Measurements from ENCODE around the gene SLC39A9. TPM values are rescaled to one million over a fixed set of nuclear protein-coding genes. Genes with fewer than 3 reads are reported as not detected.
"Not testable (repeated sequence)": the region's sequence is repeated elsewhere in the genome, so short reads cannot be mapped to it uniquely, and the experiment has no call there.

SLC39A9 gene
- total RNA-seq, 4 donors from 2014 or later: 41.5 to 47.9 (median 45.4) TPM

GRCh38 chr14:69495341-69495921, 96.9 kb downstream of the SLC39A9 start:
- no peaks in the 10 kb centered on the region for H3K9me3 ChIP-seq
- peaks cover 0 to under 1% (median 0%) of the 10 kb centered on the region in 3 donors for H3K4me1 ChIP-seq
- no peak for ATAC-seq
- WGBS, 2 donors (ENCODE audit: low coverage in 1 of 2): 88 to 100% methylated on average over 3 to 4 of the region's 5 CpGs
- no peak overlapping the region for H3K4me3 ChIP-seq
- TF ChIP-seq POLR2A (IDR thresholded peaks at IDR 0.05): no peak
- no peak for TF ChIP-seq CTCF (IDR thresholded peaks at IDR 0.05)
- TF ChIP-seq POLR2AphosphoS5 (IDR thresholded peaks at IDR 0.05): no peak
- no peak for TF ChIP-seq EP300 (IDR thresholded peaks at IDR 0.05)
- H3K36me3 ChIP-seq: no peaks in the 10 kb centered on the region
- H3K27me3 ChIP-seq: peaks cover 10% of the 10 kb centered on the region
- no peak overlapping the region for H3K27ac ChIP-seq

- not testable (repeated sequence) for H3K27ac ChIP-seq, H3K27me3 ChIP-seq, ATAC-seq, H3K9me3 ChIP-seq, H3K4me3 ChIP-seq, H3K36me3 ChIP-seq
- H3K4me1 ChIP-seq: peaks cover 0 to 20% (median 8%) of the 10 kb centered on the region in 3 donors
- 93 to 100% methylated on average over 1 to 4 of the region's 4 CpGs for whole genome bisulfite sequencing, 2 donors (ENCODE audit: low coverage in 1 of 2)
These were observed 99.4 kb downstream of the SLC39A9 start for GRCh38 chr14:69497866-69498265.

DNA sequence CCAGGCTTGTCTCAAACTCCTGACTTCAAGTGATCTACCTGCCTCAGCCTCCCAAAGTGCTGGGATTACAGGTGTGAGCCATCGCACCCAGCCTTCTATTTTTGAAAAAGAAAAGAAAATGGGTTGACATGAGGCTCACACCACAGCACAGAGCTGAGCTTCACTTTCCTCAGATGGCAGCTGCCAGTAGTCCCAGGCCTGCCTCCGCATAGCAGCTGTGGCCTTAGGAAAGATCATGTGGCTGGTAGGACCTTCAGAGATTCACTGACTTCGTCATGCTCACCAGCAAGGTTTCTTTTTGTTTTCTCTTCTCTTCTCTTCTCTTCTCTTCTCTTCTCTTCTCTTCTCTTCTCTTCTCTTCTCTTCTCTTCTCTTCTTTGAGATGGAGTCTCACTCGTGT, 99.8 kb downstream of the SLC39A9 start:
- not testable (repeated sequence) for H3K27me3 ChIP-seq

GRCh38 chr14:69499436-69499835, 100.9 kb downstream of the SLC39A9 start:
- WGBS, 2 donors (ENCODE audit: low coverage in 1 of 2): 87% methylated on average over 5 of the region's 5 CpGs; no CpG with 5 or more reads in 1 of the 2 donors

More for the DNA sequence above, 99.8 kb downstream of the SLC39A9 start:
- not testable (repeated sequence) for ATAC-seq, H3K27ac ChIP-seq, H3K9me3 ChIP-seq, H3K4me3 ChIP-seq, H3K36me3 ChIP-seq
- peaks cover 0 to 20% (median 8%) of the 10 kb centered on the region in 3 donors for H3K4me1 ChIP-seq
- WGBS, 2 donors (ENCODE audit: low coverage in 1 of 2): 93 to 97% methylated on average over 3 of the region's 4 CpGs

DNA sequence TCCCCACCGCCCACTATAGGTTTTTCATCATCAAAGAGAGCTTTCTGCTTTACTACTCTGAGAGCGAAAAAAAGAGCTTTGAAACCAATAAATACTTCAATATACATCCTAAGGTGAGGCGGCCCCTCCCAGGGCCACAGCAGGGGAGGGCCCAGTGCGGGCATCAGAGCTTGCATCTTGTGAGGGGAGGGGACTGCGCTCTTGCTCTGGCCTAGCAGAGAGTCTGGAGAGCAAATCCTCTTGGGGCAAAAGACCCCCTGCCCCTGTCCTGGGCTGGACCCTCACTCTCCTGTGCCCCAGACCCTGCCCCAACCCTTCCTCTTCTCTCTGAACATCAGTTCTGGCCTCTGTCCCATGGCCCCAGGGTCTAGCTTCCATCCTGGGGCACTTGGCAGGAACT, 101.6 kb downstream of the SLC39A9 start:
- H3K9me3 ChIP-seq: no peaks in the 10 kb centered on the region
- no peak for ATAC-seq

More at GRCh38 chr14:69499436-69499835, 100.9 kb downstream of the SLC39A9 start:
- no peak overlapping the region for H3K4me3 ChIP-seq
- no peak for TF ChIP-seq POLR2A (IDR thresholded peaks at IDR 0.05)
- TF ChIP-seq EP300 (IDR thresholded peaks at IDR 0.05): no peak
- no peak for TF ChIP-seq POLR2AphosphoS5 (IDR thresholded peaks at IDR 0.05)
- TF ChIP-seq CTCF (IDR thresholded peaks at IDR 0.05): no peak
- no peak for ATAC-seq
- H3K27ac ChIP-seq: no peak overlapping the region
- H3K9me3 ChIP-seq: no peaks in the 10 kb centered on the region
- H3K36me3 ChIP-seq: no peaks in the 10 kb centered on the region
- peaks cover 10% of the 10 kb centered on the region for H3K27me3 ChIP-seq
- peaks cover 0 to 20% (median 8%) of the 10 kb centered on the region in 3 donors for H3K4me1 ChIP-seq

More for the DNA sequence above, 101.6 kb downstream of the SLC39A9 start:
- no peak for TF ChIP-seq POLR2AphosphoS5 (IDR thresholded peaks at IDR 0.05)
- no peak for TF ChIP-seq CTCF (IDR thresholded peaks at IDR 0.05)
- TF ChIP-seq EP300 (IDR thresholded peaks at IDR 0.05): no peak
- TF ChIP-seq POLR2A (IDR thresholded peaks at IDR 0.05): no peak
- no peak overlapping the region for H3K27ac ChIP-seq
- H3K27me3 ChIP-seq: peaks cover 10% of the 10 kb centered on the region
- WGBS, 2 donors (ENCODE audit: low coverage in 1 of 2): no CpG with 5 or more reads among the region's 5 CpGs
- H3K4me3 ChIP-seq: no peak overlapping the region
- peaks cover 0 to 20% (median 8%) of the 10 kb centered on the region in 3 donors for H3K4me1 ChIP-seq
- no peaks in the 10 kb centered on the region for H3K36me3 ChIP-seq

Measured in gastroesophageal sphincter (tissue), 4 donors.